GM12891 (cell line): ENCODE data around the gene THAP9. TPM values are rescaled to one million over a fixed set of nuclear protein-coding genes. Genes with fewer than 3 reads are reported as not detected.
A peak's percentile ranks its signal among the peaks of the same experiment; 100 is the strongest.
"Not testable (repeated sequence)": the region's sequence is repeated elsewhere in the genome, so short reads cannot be mapped to it uniquely, and the experiment has no call there.

ENCODE experiments used
- DNase-seq: peaks from one replicate; pipeline ENCODE4 v3.0.0; 2011; ENCODE audit warnings: low spot score; ENCODE audit not compliant: insufficient read length
- FAIRE-seq: peaks from 2 replicates; lab custom pipeline; 2011; peaks lifted over from hg19 to GRCh38; lab: Jason Lieb, UNC
- PAX5 ChIP-seq: IDR thresholded peaks from 2 replicates; pipeline ENCODE4 v1.6.1; 2011; ENCODE audit warnings: low read length, moderate library complexity, mild to moderate bottlenecking; ENCODE audit not compliant: insufficient read depth, severe bottlenecking
- POLR2A ChIP-seq: IDR thresholded peaks from 2 replicates; pipeline ENCODE4 v1.6.1; 2011; ENCODE audit warnings: low read depth, low read length, control low read depth
- POLR2AphosphoS5 ChIP-seq: IDR thresholded peaks from 2 replicates; pipeline ENCODE4 v1.6.1; 2011; ENCODE audit warnings: low read depth, low read length, control low read depth
- POU2F2 ChIP-seq: IDR thresholded peaks from 2 replicates; pipeline ENCODE4 v1.6.1; 2011; ENCODE audit warnings: low read depth, mild to moderate bottlenecking, control low read depth, low read length, moderate library complexity
- SPI1 ChIP-seq: IDR thresholded peaks from 2 replicates; pipeline ENCODE4 v1.6.1; 2011; ENCODE audit warnings: low read depth, low read length, control low read depth
- TAF1 ChIP-seq: IDR thresholded peaks from 2 replicates; pipeline ENCODE4 v1.6.1; 2011; ENCODE audit warnings: low read depth, low read length, control low read depth
- polyA plus RNA-seq: library from polyadenylated mRNA; unstranded; fragments of >200 nt; gene quantifications from one replicate; pipeline ENCODE4 v1.2.1, GENCODE V29; 2012; ENCODE audit warnings: low read depth, missing spikeins, inconsistent platforms; ENCODE audit not compliant: missing spikeins

The THAP9 gene
- polyA plus RNA-seq = 2.4 TPM

GRCh38 chr4:82900411-82901182 lies at the start of gene THAP9:
THAP9 (plus strand) TSS chr4:82900735; CDS start chr4:82900803, 68 bp downstream.
- peak; percentile 64 for DNase-seq
- TF ChIP-seq POU2F2 = peak; percentile 65; the same call in 1 of the 2 replicates
- TF ChIP-seq SPI1 = peak; percentile 86
- TF ChIP-seq TAF1 = peak; percentile 98
- peak; percentile 97 for TF ChIP-seq POLR2A
- no peak for TF ChIP-seq PAX5
- TF ChIP-seq POLR2AphosphoS5 = peak; percentile 97
- peak; percentile 98 for FAIRE-seq

- FAIRE-seq = no peak
- TF ChIP-seq POLR2A (no peak), TAF1 (no peak), POU2F2 (no peak), POLR2AphosphoS5 (no peak), PAX5 (no peak), SPI1 (no peak)
- DNase-seq = no peak
Observed at GRCh38 chr4:82851318-82851717, 49.2 kb upstream of the THAP9 start.

- DNase-seq = no peak
- peak; percentile 65 for FAIRE-seq
- TF ChIP-seq TAF1 = no peak
- TF ChIP-seq POLR2AphosphoS5 = no peak
- TF ChIP-seq POU2F2 = no peak
- no peak for TF ChIP-seq POLR2A
- TF ChIP-seq PAX5 = no peak
- no peak for TF ChIP-seq SPI1
Observed at GRCh38 chr4:82851885-82852750, 48.4 kb upstream of the THAP9 start.

- TF ChIP-seq TAF1 = no peak
- no peak for TF ChIP-seq SPI1
- TF ChIP-seq POLR2A = no peak
- no peak for TF ChIP-seq PAX5
- TF ChIP-seq POU2F2 = no peak
- no peak for TF ChIP-seq POLR2AphosphoS5
- DNase-seq = no peak
- no peak for FAIRE-seq
Observed at GRCh38 chr4:82852751-82853285, 47.7 kb upstream of the THAP9 start.

- FAIRE-seq, DNase-seq: not testable (repeated sequence)
Observed at GRCh38 chr4:82860487-82860886, 40.0 kb upstream of the THAP9 start.

- FAIRE-seq = no peak
- DNase-seq = no peak
- TF ChIP-seq PAX5 = no peak
Observed at GRCh38 chr4:82861529-82861928, 39.0 kb upstream of the THAP9 start.

- FAIRE-seq (peak; percentile 69), DNase-seq (no peak)
- no peak for TF ChIP-seq POLR2A
Observed at GRCh38 chr4:82864336-82864979, 36.1 kb upstream of the THAP9 start.

GRCh38 chr4:82865592-82865991 lies 34.9 kb upstream of the THAP9 start:
- FAIRE-seq (peak; percentile 23), DNase-seq (no peak)
- TF ChIP-seq TAF1 = no peak
- peak; percentile 56 for TF ChIP-seq SPI1

- DNase-seq, FAIRE-seq: not testable (repeated sequence)
Observed at GRCh38 chr4:82866033-82866432, 34.5 kb upstream of the THAP9 start.

GRCh38 chr4:82866706-82867385 lies 33.7 kb upstream of the THAP9 start:
- FAIRE-seq = no peak

More at GRCh38 chr4:82866706-82867385, 33.7 kb upstream of the THAP9 start:
- no peak for TF ChIP-seq POLR2AphosphoS5
- no peak for TF ChIP-seq POLR2A
- TF ChIP-seq SPI1 = no peak
- no peak for TF ChIP-seq PAX5
- no peak for TF ChIP-seq POU2F2
- no peak for DNase-seq
